Measurements from ENCODE around the gene NMB.

DNA sequence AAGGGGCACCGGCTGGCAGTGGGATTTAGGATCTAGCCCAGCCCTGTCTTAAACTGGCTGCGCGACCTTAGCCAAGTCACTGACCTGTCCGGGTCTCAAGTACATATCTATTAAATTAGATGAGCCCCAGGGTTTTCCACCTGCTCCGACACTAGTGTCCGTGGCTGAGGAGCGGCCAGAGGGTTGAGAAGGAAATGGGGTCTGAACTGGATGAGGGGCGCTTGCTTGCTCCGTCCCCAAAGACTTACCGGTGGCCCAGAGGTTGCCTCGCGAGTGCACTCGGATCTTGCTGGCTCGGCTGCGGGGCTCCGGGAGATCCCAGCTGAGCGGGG is 285 bp downstream of the NMB start:
- TF ChIP-seq CTCF (conservative IDR thresholded peaks at IDR 0.05 in 1 of 2, IDR thresholded peaks at IDR 0.05 in 1 of 2; ENCODE audit: extremely low read depth in 1 of 2, insufficient read depth in 1 of 2, low read depth in 1 of 2, low read length in 2 of 2) (no peak), EZH2 (IDR thresholded peaks at IDR 0.05; ENCODE audit: borderline replicate concordance, low read length) (no peak)
